ENCODE results near the gene SANBR. TPM values are rescaled to one million over a fixed set of nuclear protein-coding genes. Genes with fewer than 3 reads are reported as not detected.
"Not testable (repeated sequence)": the region's sequence is repeated elsewhere in the genome, so short reads cannot be mapped to it uniquely, and the experiment has no call there.

SANBR gene
- total and polyA plus RNA-seq, 2 experiments from 2014 or later: 6.2 to 8.0 TPM

GRCh38 chr2:61018798-61019197 lies 46.9 kb upstream of the SANBR start:
- Histone ChIP-seq H3K27ac (peak overlapping the region; percentile 99), H3K27me3 (no peaks in the 10 kb centered on the region), H3K4me1 (ENCODE audit: insufficient read depth) (no peaks in the 10 kb centered on the region), H3K4me2 (peak overlapping the region; percentile 82), H3K9me2 (replicated peaks; ENCODE audit: insufficient read depth) (no peaks in the 10 kb centered on the region), H3K79me2 (peaks cover 78% of the 10 kb centered on the region), H3K36me3 (replicated peaks; ENCODE audit: insufficient read depth, low read depth) (no peaks in the 10 kb centered on the region), H4K20me1 (ENCODE audit: insufficient read depth, poor library complexity, severe bottlenecking) (peaks cover 23% of the 10 kb centered on the region), H3K4me3 (peak overlapping the region; percentile 90), H2AFZ (peak overlapping the region; percentile 89), H3K9me3 (ENCODE audit: low read depth) (no peaks in the 10 kb centered on the region)
- DNase-seq (ENCODE audit: low spot score): no peak
- TF ChIP-seq EZH2 (IDR thresholded peaks at IDR 0.05; ENCODE audit: borderline replicate concordance) (no peak), EZH2phosphoT487 (IDR thresholded peaks at IDR 0.05; ENCODE audit: low read depth, severe bottlenecking, unreplicated experiment) (no peak), CTCF (IDR thresholded peaks at IDR 0.05; ENCODE audit: poor library complexity) (no peak)
- 36% methylated on average over 6 of the region's 6 CpGs for WGBS (ENCODE audit: low lambda C conversion rate, missing lambda C conversion rate)

- H4K20me1 ChIP-seq (ENCODE audit: insufficient read depth, poor library complexity, severe bottlenecking): peaks cover 23% of the 10 kb centered on the region
Observed at GRCh38 chr2:61021228-61021660, 44.4 kb upstream of the SANBR start.

GRCh38 chr2:61023670-61024069 lies 42.0 kb upstream of the SANBR start:
- Histone ChIP-seq H3K4me2 (no peak overlapping the region), H3K4me3 (no peak overlapping the region), H3K27me3 (no peaks in the 10 kb centered on the region), H2AFZ (no peak overlapping the region), H3K9me2 (replicated peaks; ENCODE audit: insufficient read depth) (no peaks in the 10 kb centered on the region), H3K4me1 (ENCODE audit: insufficient read depth) (no peaks in the 10 kb centered on the region), H3K27ac (no peak overlapping the region), H3K79me2 (peaks cover 99% of the 10 kb centered on the region), H3K9me3 (ENCODE audit: low read depth) (no peaks in the 10 kb centered on the region), H4K20me1 (ENCODE audit: insufficient read depth, poor library complexity, severe bottlenecking) (peaks cover 23% of the 10 kb centered on the region), H3K36me3 (replicated peaks; ENCODE audit: insufficient read depth, low read depth) (no peaks in the 10 kb centered on the region)
- TF ChIP-seq EZH2 (IDR thresholded peaks at IDR 0.05; ENCODE audit: borderline replicate concordance) (no peak), EZH2phosphoT487 (IDR thresholded peaks at IDR 0.05; ENCODE audit: low read depth, severe bottlenecking, unreplicated experiment) (no peak), CTCF (IDR thresholded peaks at IDR 0.05; ENCODE audit: poor library complexity) (no peak)
- 95% methylated on average over 4 of the region's 4 CpGs for WGBS (ENCODE audit: low lambda C conversion rate, missing lambda C conversion rate)
- DNase-seq (ENCODE audit: low spot score): no peak

More at GRCh38 chr2:61021228-61021660, 44.4 kb upstream of the SANBR start:
- no peak for TF ChIP-seq CTCF (IDR thresholded peaks at IDR 0.05; ENCODE audit: poor library complexity)
- TF ChIP-seq EZH2 (IDR thresholded peaks at IDR 0.05; ENCODE audit: borderline replicate concordance): no peak
- no peak for TF ChIP-seq EZH2phosphoT487 (IDR thresholded peaks at IDR 0.05; ENCODE audit: low read depth, severe bottlenecking, unreplicated experiment)
- Histone ChIP-seq H3K9me3 (ENCODE audit: low read depth) (no peaks in the 10 kb centered on the region), H3K36me3 (replicated peaks; ENCODE audit: insufficient read depth, low read depth) (no peaks in the 10 kb centered on the region), H2AFZ (no peak overlapping the region), H3K4me1 (ENCODE audit: insufficient read depth) (no peaks in the 10 kb centered on the region), H3K4me2 (no peak overlapping the region), H3K27me3 (no peaks in the 10 kb centered on the region), H3K27ac (no peak overlapping the region), H3K4me3 (no peak overlapping the region), H3K79me2 (peaks cover 84% of the 10 kb centered on the region), H3K9me2 (replicated peaks; ENCODE audit: insufficient read depth) (no peaks in the 10 kb centered on the region)
- WGBS (ENCODE audit: low lambda C conversion rate, missing lambda C conversion rate): 97% methylated on average over 6 of the region's 6 CpGs
- DNase-seq (ENCODE audit: low spot score): no peak

GRCh38 chr2:61029533-61029932 lies 36.1 kb upstream of the SANBR start:
- H3K36me3 ChIP-seq (replicated peaks; ENCODE audit: insufficient read depth, low read depth): peaks cover 12% of the 10 kb centered on the region
- WGBS (ENCODE audit: low lambda C conversion rate, missing lambda C conversion rate): 100% methylated on average over 3 of the region's 3 CpGs
- H3K4me3 ChIP-seq: no peak overlapping the region
- H3K9me2 ChIP-seq (replicated peaks; ENCODE audit: insufficient read depth): no peaks in the 10 kb centered on the region
- H4K20me1 ChIP-seq (ENCODE audit: insufficient read depth, poor library complexity, severe bottlenecking): no peaks in the 10 kb centered on the region
- H3K4me1 ChIP-seq (ENCODE audit: insufficient read depth): no peaks in the 10 kb centered on the region
- no peak overlapping the region for H3K4me2 ChIP-seq
- no peak overlapping the region for H3K27ac ChIP-seq
- no peaks in the 10 kb centered on the region for H3K27me3 ChIP-seq
- no peak overlapping the region for H2AFZ ChIP-seq
- H3K79me2 ChIP-seq: peaks cover 57% of the 10 kb centered on the region
- no peaks in the 10 kb centered on the region for H3K9me3 ChIP-seq (ENCODE audit: low read depth)
- DNase-seq (ENCODE audit: low spot score): no peak
- no peak for TF ChIP-seq EZH2 (IDR thresholded peaks at IDR 0.05; ENCODE audit: borderline replicate concordance)

- not testable (repeated sequence) for H3K4me2 ChIP-seq; H3K27me3 ChIP-seq; H4K20me1 ChIP-seq (ENCODE audit: insufficient read depth, poor library complexity, severe bottlenecking); H3K9me2 ChIP-seq (replicated peaks; ENCODE audit: insufficient read depth); H3K4me1 ChIP-seq (ENCODE audit: insufficient read depth); H2AFZ ChIP-seq; H3K27ac ChIP-seq; DNase-seq (ENCODE audit: low spot score); H3K9me3 ChIP-seq (ENCODE audit: low read depth); H3K4me3 ChIP-seq
- WGBS (ENCODE audit: low lambda C conversion rate, missing lambda C conversion rate): 93% methylated on average over 9 of the region's 9 CpGs
- H3K36me3 ChIP-seq (replicated peaks; ENCODE audit: insufficient read depth, low read depth): peaks cover 12% of the 10 kb centered on the region
- peaks cover 13% of the 10 kb centered on the region for H3K79me2 ChIP-seq
Observed at GRCh38 chr2:61034592-61034991, 31.1 kb upstream of the SANBR start.

GRCh38 chr2:61036643-61037042 lies 29.0 kb upstream of the SANBR start:
- H3K4me3 ChIP-seq; H3K4me1 ChIP-seq (ENCODE audit: insufficient read depth); H3K9me3 ChIP-seq (ENCODE audit: low read depth); DNase-seq (ENCODE audit: low spot score); H3K27me3 ChIP-seq; H3K9me2 ChIP-seq (replicated peaks; ENCODE audit: insufficient read depth); H4K20me1 ChIP-seq (ENCODE audit: insufficient read depth, poor library complexity, severe bottlenecking); H3K27ac ChIP-seq; H2AFZ ChIP-seq; H3K79me2 ChIP-seq; H3K4me2 ChIP-seq: not testable (repeated sequence)
- 91% methylated on average over 2 of the region's 2 CpGs for WGBS (ENCODE audit: low lambda C conversion rate, missing lambda C conversion rate)
- peaks cover 10% of the 10 kb centered on the region for H3K36me3 ChIP-seq (replicated peaks; ENCODE audit: insufficient read depth, low read depth)
